Effector memory CD8-positive, alpha-beta T cell (primary cell): ENCODE data around the gene CENPE.
"Not testable (repeated sequence)": the region's sequence is repeated elsewhere in the genome, so short reads cannot be mapped to it uniquely, and the experiment has no call there.

Source experiments
- ATAC-seq: fragments of 150-1000 bp; cut with Tn5 transposase; replicated peaks from 2 replicates; pipeline ENCODE4 v1.10.0; 2021; ENCODE audit warnings: mild to moderate bottlenecking, moderate library complexity
- DNase-seq, 3 experiments: peaks; one replicate each; pipeline ENCODE4 v3.0.0; 2021
- H3K27ac Mint-ChIP-seq, 2 donors: one replicate each; pipeline ENCODE4 v1.8.0; 2022; ENCODE audit warnings: mild to moderate bottlenecking in 2 of 2, mixed read lengths in 2 of 2, moderate library complexity in 2 of 2
- H3K27me3 Mint-ChIP-seq, 2 donors: one replicate each; pipeline ENCODE4 v1.8.0; 2022; ENCODE audit warnings: mixed read lengths in 2 of 2
- H3K36me3 Mint-ChIP-seq: one replicate; pipeline ENCODE4 v1.8.0; 2022; ENCODE audit warnings: mild to moderate bottlenecking, moderate library complexity, mixed read lengths; ENCODE audit not compliant: insufficient read depth
- H3K4me1 Mint-ChIP-seq, 2 donors: one replicate each; pipeline ENCODE4 v1.8.0; 2022; ENCODE audit warnings: low read depth in 2 of 2, mixed read lengths in 2 of 2
- H3K4me3 Mint-ChIP-seq, 2 donors: one replicate each; pipeline ENCODE4 v1.8.0; 2022; ENCODE audit warnings: mild to moderate bottlenecking in 2 of 2, mixed read lengths in 2 of 2, moderate library complexity in 2 of 2
- H3K9me3 Mint-ChIP-seq, 2 donors: one replicate each; pipeline ENCODE4 v1.8.0; 2022; ENCODE audit warnings: mixed read lengths in 2 of 2
- total RNA-seq, 9 experiments: gene quantifications; one replicate each; lab custom pipeline; 2026; lab: John Stamatoyannopoulos, UW

The CENPE gene, protein sequence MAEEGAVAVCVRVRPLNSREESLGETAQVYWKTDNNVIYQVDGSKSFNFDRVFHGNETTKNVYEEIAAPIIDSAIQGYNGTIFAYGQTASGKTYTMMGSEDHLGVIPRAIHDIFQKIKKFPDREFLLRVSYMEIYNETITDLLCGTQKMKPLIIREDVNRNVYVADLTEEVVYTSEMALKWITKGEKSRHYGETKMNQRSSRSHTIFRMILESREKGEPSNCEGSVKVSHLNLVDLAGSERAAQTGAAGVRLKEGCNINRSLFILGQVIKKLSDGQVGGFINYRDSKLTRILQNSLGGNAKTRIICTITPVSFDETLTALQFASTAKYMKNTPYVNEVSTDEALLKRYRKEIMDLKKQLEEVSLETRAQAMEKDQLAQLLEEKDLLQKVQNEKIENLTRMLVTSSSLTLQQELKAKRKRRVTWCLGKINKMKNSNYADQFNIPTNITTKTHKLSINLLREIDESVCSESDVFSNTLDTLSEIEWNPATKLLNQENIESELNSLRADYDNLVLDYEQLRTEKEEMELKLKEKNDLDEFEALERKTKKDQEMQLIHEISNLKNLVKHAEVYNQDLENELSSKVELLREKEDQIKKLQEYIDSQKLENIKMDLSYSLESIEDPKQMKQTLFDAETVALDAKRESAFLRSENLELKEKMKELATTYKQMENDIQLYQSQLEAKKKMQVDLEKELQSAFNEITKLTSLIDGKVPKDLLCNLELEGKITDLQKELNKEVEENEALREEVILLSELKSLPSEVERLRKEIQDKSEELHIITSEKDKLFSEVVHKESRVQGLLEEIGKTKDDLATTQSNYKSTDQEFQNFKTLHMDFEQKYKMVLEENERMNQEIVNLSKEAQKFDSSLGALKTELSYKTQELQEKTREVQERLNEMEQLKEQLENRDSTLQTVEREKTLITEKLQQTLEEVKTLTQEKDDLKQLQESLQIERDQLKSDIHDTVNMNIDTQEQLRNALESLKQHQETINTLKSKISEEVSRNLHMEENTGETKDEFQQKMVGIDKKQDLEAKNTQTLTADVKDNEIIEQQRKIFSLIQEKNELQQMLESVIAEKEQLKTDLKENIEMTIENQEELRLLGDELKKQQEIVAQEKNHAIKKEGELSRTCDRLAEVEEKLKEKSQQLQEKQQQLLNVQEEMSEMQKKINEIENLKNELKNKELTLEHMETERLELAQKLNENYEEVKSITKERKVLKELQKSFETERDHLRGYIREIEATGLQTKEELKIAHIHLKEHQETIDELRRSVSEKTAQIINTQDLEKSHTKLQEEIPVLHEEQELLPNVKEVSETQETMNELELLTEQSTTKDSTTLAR (N-terminal part only)
- 2.4 to 37.6 (median 10.4) reads per million in 9 experiments for total RNA-seq

DNA sequence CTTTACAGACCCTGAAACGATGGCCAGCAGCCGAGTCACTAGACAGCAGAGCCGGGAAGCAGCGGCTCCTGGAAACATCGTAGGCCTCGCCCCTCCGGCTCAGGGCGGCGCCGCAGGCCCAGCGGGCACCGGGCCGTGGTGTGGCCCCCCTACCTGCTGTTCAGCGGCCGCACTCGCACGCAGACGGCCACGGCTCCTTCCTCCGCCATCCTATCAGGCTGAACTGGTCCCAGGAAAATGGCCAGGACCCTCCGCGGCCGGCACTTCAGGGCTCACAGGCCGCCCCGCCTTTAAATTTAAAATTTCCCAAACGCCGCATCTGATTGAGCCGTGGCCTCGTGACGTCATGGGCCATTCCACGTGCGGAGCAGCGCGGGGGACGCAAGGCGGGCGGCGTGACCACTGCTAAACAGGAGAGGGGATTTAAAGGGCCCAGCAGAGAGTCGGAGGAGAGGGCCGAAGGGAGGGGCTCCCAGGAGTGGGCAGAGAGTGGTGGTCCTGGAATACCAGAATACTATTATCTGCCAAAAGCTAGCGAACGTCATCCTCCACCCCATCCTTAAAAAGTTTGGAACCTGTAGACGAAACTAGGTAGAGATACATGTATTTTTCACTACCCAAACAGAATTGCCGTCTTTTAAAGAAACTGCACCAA, at the start of gene CENPE:
Gene CENPE (minus strand): TSS at position 233 of the 655 bp plus-strand sequence. CDS start 24 bp downstream, at position 209.
- Mint-ChIP-seq H3K27ac (peak within 1 kb of the TSS; percentile 98 to 99), H3K27me3 (peaks cover 9 to 21% of the 10 kb centered on the region in 2 donors), H3K36me3 (peaks cover 11% of the 10 kb centered on the region), H3K4me1 (peaks cover 9 to 10% of the 10 kb centered on the region in 2 donors), H3K9me3 (no peaks in the 10 kb centered on the region), H3K4me3 (peak within 1 kb of the TSS; percentile 88 to 98)
- ATAC-seq (peak; percentile 90), DNase-seq (peak; percentile 83 to 91 (median 87))

DNA sequence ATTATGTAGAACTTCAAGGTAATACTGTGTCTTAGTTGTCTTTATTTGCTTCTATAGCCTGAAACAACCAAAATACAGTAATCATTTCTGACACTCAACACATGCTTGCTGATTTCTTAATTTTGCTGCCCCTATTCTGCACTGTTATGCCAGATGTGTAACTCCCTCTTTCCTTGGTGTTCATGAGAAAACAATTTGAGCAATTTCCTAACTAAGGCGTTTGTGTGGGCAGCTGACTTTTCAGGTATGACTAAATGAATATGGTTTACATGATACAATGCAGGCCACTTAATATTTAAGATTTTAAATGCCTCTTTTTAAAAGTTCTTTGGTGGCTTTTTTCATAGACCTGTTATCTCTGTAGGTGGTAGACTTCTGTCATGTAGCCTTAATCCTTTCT, 46.1 kb upstream of the CENPE start:
- Mint-ChIP-seq H3K4me3 (no peak overlapping the region), H3K4me1 (no peaks in the 10 kb centered on the region), H3K27me3 (peaks cover 15 to 21% of the 10 kb centered on the region in 2 donors), H3K36me3 (no peaks in the 10 kb centered on the region), H3K9me3 (peaks cover 0 to 2% of the 10 kb centered on the region in 2 donors), H3K27ac (no peak overlapping the region)
- no peak for DNase-seq
- ATAC-seq: no peak

DNA sequence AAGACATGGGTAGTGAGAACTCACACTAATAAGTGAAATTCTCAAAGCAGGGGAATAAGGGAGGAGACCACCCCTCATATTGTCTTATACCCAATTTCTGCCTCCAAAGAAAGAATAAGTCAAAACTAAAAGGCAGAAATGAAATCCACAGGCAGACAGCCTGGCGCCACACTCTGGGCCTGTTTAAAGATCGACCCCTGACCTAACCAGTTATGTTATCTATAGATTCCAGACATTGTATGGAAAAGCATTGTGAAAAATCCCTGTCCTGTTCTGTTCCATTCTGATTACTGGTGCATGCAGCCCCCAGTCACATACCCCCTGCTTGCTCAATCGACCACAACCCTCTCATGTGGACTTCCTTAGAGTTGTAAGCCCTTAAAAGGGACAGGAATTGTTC, 32.8 kb upstream of the CENPE start:
- H3K4me3 Mint-ChIP-seq, DNase-seq, ATAC-seq, H3K4me1 Mint-ChIP-seq, H3K36me3 Mint-ChIP-seq, H3K9me3 Mint-ChIP-seq, H3K27ac Mint-ChIP-seq: not testable (repeated sequence)
- peaks cover 0 to 20% of the 10 kb centered on the region in 2 donors for H3K27me3 Mint-ChIP-seq

DNA sequence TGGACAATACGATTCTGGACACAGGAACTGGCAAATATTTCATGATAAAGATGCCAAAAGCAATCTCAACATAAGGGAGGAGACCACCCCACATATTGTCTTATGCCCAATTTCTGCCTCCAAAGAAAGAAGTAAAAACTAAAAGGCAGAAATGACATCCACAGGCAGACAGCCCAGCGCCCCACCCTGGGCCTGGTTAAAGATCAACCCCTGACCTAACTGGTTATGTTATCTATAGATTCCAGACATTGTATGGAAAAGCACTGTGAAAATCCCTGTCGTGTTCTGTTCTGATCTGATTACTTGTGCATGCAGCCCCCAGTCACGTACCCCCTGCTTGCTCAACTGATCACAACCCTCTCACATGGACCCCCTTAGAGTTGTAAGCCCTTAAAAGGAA, 25.4 kb upstream of the CENPE start:
- ATAC-seq, DNase-seq, H3K9me3 Mint-ChIP-seq: not testable (repeated sequence)

DNA sequence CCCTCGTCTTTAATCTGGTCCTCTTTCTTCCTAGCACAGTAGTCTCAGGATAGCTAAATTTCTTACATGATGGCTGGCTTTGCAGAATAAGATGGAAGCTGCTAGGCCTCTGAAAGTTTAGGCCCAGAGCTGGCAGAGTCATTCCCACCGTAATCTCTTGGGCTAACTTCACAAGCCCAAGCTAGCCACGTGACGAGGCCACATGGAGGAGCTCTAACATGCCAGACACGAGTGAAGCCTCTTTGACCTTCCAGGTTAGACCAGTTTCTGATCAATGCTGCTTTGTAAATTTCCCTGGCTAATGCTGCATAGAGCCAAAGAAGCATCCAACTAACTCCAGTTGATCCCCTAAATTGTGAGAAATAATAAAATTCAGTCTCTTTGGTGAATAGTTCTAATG, 9.5 kb upstream of the CENPE start:
- ATAC-seq (no peak), DNase-seq (no peak)

More for the DNA sequence above, 25.4 kb upstream of the CENPE start:
- peaks cover 32 to 37% of the 10 kb centered on the region in 2 donors for H3K27me3 Mint-ChIP-seq
- not testable (repeated sequence) for H3K4me1 Mint-ChIP-seq, H3K27ac Mint-ChIP-seq, H3K4me3 Mint-ChIP-seq, H3K36me3 Mint-ChIP-seq

DNA sequence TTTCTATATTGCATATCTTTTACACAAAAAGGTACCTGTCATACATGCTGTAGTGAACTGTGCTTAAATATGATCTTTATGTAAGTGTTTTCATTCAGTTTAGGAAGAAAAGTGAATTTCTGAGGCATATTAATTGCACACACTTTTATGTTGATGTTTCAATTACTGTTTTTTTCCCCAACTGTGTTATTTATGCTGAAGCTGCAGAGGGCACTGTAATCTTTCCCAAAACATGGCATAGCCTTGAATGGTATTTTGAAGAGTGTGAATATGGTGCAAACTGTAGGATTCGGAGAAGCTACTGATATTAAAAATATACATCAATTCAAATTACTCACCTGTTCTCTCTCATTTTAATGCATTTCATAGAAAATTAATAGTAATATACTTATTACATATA, 6.0 kb upstream of the CENPE start:
- peaks cover 9 to 34% of the 10 kb centered on the region in 2 donors for H3K27me3 Mint-ChIP-seq
- H3K4me1 Mint-ChIP-seq: no peaks in the 10 kb centered on the region
- DNase-seq (no peak), ATAC-seq (no peak)
- no peak overlapping the region for H3K4me3 Mint-ChIP-seq
- no peaks in the 10 kb centered on the region for H3K9me3 Mint-ChIP-seq
- no peaks in the 10 kb centered on the region for H3K36me3 Mint-ChIP-seq
- H3K27ac Mint-ChIP-seq: no peak overlapping the region

More for the DNA sequence above, 9.5 kb upstream of the CENPE start:
- Mint-ChIP-seq H3K9me3 (no peaks in the 10 kb centered on the region), H3K36me3 (peaks cover 3% of the 10 kb centered on the region), H3K4me3 (no peak overlapping the region), H3K27me3 (peaks cover 0 to 33% of the 10 kb centered on the region in 2 donors), H3K27ac (no peak overlapping the region), H3K4me1 (no peaks in the 10 kb centered on the region)

DNA sequence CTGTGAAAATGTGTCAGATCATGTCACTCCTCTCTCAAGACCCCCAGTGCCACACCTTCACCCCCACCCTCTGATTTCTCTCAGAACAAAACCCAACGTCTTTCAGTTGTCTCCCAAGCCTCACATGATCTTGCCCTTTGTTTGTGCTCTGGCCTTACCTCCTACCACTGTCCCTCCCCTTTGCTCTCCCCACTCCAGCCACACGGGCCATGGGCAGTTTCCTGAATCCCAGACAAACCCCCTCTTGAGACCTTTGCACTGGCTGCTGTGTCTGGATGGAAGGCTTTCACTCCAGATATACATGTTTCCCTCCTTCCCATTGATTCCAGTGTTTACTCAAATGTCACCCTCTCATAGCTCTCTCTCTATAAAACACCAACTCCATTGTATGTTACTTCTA, 3.6 kb upstream of the CENPE start:
- Mint-ChIP-seq H3K36me3 (peaks cover 11% of the 10 kb centered on the region), H3K27me3 (peaks cover 9 to 23% of the 10 kb centered on the region in 2 donors), H3K4me3 (no peak overlapping the region), H3K4me1 (peaks cover 9 to 10% of the 10 kb centered on the region in 2 donors), H3K27ac (no peak overlapping the region), H3K9me3 (no peaks in the 10 kb centered on the region)
- ATAC-seq: no peak
- no peak for DNase-seq

DNA sequence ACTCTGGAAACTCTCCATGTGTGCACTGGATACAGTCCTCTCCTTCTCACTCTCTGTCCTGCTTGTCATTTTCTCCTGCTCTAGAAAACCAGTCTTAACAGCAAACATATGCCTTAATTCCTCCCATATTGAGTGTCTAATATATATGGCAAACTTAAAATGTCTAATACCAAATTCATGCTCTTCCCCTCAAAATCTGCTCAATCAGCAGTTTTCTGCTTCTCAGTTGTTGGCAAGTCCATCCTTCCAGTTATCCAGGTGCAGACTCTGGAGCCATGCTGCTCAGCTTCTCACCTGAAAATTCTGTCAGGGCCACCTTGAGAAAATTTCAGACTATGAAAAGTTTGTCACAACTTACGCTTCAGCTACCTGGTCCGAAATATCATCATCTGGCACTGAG, 3.1 kb upstream of the CENPE start:
- Mint-ChIP-seq H3K9me3 (no peaks in the 10 kb centered on the region), H3K36me3 (peaks cover 11% of the 10 kb centered on the region), H3K27ac (no peak overlapping the region), H3K27me3 (peaks cover 9 to 23% of the 10 kb centered on the region in 2 donors), H3K4me3 (no peak overlapping the region), H3K4me1 (peaks cover 9 to 10% of the 10 kb centered on the region in 2 donors)
- DNase-seq (no peak), ATAC-seq (no peak)

DNA sequence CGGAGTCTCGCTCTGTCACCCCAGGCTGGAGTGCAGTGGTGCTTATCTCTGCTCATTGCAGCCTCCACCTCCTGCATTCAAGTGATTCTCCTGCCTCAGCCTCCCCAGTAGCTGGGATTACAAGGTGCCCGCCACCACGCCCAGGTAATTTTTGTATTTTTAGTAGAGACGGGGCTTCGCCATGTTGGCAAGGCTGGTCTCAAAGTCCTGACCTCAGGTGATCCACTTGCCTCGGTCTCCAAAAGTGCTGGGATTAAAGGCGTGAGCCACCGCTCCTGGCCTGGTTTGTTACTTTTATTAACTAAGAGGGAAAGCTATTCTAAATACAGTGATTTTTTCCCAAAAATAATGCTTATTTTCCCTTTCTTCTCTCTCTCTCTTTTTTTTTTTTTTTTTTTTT, 866 bp upstream of the CENPE start:
- Mint-ChIP-seq H3K27ac (peak overlapping the region; percentile 98 to 99), H3K9me3 (no peaks in the 10 kb centered on the region), H3K4me3 (peak overlapping the region; percentile 88 to 98), H3K4me1 (peaks cover 9 to 10% of the 10 kb centered on the region in 2 donors), H3K27me3 (peaks cover 9 to 23% of the 10 kb centered on the region in 2 donors), H3K36me3 (peaks cover 11% of the 10 kb centered on the region)
- ATAC-seq (no peak), DNase-seq (no peak)

DNA sequence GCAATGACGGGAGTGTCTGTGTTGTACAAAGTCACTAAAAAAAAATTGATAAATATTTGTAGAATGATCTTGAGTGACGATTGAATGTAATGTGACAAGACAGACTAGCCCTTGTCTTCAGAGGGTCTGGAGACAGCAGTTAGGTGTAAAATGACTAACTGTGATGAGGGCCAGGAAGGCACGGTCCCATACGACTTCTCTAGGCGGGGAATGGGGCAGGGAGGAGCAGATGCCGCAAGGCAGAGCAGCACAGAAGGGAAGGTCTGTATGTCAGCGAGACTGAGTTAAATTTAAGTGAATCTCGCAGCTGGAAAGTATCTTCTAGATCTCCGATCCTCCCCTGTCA, 405 bp downstream of the CENPE start:
- Mint-ChIP-seq H3K27me3 (peaks cover 9 to 17% of the 10 kb centered on the region in 2 donors), H3K9me3 (no peaks in the 10 kb centered on the region), H3K4me3 (peak overlapping the region; percentile 88 to 98), H3K27ac (peak overlapping the region; percentile 98 to 99), H3K36me3 (peaks cover 11% of the 10 kb centered on the region), H3K4me1 (peaks cover 9 to 10% of the 10 kb centered on the region in 2 donors)
- DNase-seq (no peak), ATAC-seq (peak; percentile 32)

DNA sequence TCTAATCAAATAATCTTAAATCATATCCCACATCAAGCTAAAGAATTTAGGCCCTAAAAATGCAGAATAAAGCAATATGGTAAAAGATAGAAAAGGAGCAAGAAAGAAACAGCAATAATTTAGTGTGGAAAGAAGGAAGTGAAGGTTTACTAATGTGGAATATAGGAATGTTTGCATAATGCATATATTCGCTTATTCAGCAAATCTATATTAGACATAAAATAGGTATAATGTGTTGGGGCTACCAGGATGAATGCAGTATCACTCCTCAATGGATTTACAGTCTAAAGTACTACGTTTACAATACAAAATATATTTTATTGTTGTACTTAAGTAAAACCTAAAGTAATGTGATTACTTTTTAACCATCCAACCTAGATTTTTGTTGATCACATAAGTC, 4.7 kb downstream of the CENPE start:
- Mint-ChIP-seq H3K27me3 (no peaks in the 10 kb centered on the region), H3K4me3 (no peak overlapping the region), H3K27ac (no peak overlapping the region), H3K9me3 (no peaks in the 10 kb centered on the region), H3K4me1 (peaks cover 9 to 10% of the 10 kb centered on the region in 2 donors), H3K36me3 (peaks cover 8% of the 10 kb centered on the region)
- DNase-seq (no peak), ATAC-seq (no peak)

DNA sequence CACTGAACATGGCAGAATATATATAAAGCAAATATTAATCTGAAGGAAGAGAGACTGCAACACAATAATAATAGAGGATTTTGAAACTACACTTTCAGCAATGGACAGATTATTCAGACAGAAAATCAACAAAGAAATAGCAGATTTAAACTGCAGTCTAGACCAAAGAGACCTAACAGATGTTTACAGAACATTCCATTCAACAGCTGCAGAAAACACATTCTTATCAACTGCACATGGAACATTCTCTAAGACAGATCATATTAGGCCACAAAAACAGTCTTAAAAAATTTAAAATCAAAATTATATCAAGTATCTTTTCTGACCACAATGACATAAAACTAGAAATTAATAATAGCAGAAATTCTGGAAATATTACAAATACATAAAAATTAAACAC, 27.1 kb downstream of the CENPE start:
- H3K36me3 Mint-ChIP-seq: no peaks in the 10 kb centered on the region
- ATAC-seq: no peak

More for the DNA sequence above, 27.1 kb downstream of the CENPE start:
- H3K4me1 Mint-ChIP-seq: no peaks in the 10 kb centered on the region
- no peaks in the 10 kb centered on the region for H3K27me3 Mint-ChIP-seq
- no peak for DNase-seq
- peaks cover 0 to 2% of the 10 kb centered on the region in 2 donors for H3K9me3 Mint-ChIP-seq
- H3K27ac Mint-ChIP-seq: no peak overlapping the region
- no peak overlapping the region for H3K4me3 Mint-ChIP-seq
